NCI-H128 (cell line): ENCODE results near the gene JAK3.

Source experiments
- DNase-seq: peaks from one replicate; lab custom pipeline; 2025; ENCODE audit not compliant: unreplicated experiment; lab: John Stamatoyannopoulos, UW

Gene JAK3

GRCh38 chr19:17841810-17842662 is 5.7 kb downstream of the JAK3 start:
- DNase-seq, result no peak

GRCh38 chr19:17841371-17841809 is 6.4 kb downstream of the JAK3 start:
- DNase-seq, result no peak

- DNase-seq, result no peak
Measured at GRCh38 chr19:17840019-17840418, 7.8 kb downstream of the JAK3 start.

GRCh38 chr19:17837972-17838371 is 9.8 kb downstream of the JAK3 start:
- DNase-seq, result no peak

GRCh38 chr19:17836530-17836929 is 11.3 kb downstream of the JAK3 start:
- DNase-seq, result no peak

- DNase-seq, result no peak
Measured at GRCh38 chr19:17835182-17836006, 12.4 kb downstream of the JAK3 start.

- no peak for DNase-seq
Measured at GRCh38 chr19:17834350-17835181, 13.2 kb downstream of the JAK3 start.

- no peak for DNase-seq
Measured at GRCh38 chr19:17832443-17833208, 15.2 kb downstream of the JAK3 start.

- DNase-seq, result no peak
Measured at GRCh38 chr19:17831419-17831888, 16.3 kb downstream of the JAK3 start.

GRCh38 chr19:17830567-17831418 is 17.0 kb downstream of the JAK3 start:
- DNase-seq, result no peak

- DNase-seq, result no peak
Measured at GRCh38 chr19:17829855-17830566, 17.8 kb downstream of the JAK3 start.

GRCh38 chr19:17826508-17827056 is 21.2 kb downstream of the JAK3 start:
- no peak for DNase-seq

- no peak for DNase-seq
Measured at GRCh38 chr19:17824339-17824738, 23.4 kb downstream of the JAK3 start.

GRCh38 chr19:17821190-17821589 is 26.6 kb downstream of the JAK3 start, which contains the start of gene INSL3:
TSS of gene INSL3 (minus strand) at chr19:17821519. CDS start at chr19:17821506, 13 bp downstream.
- DNase-seq, result no peak

- no peak for DNase-seq
Measured at GRCh38 chr19:17817668-17818363, 30.0 kb downstream of the JAK3 start.

GRCh38 chr19:17812099-17812498 is 35.7 kb downstream of the JAK3 start:
- DNase-seq, result no peak

- no peak for DNase-seq
Measured at GRCh38 chr19:17811681-17812080, 36.1 kb downstream of the JAK3 start.

- no peak for DNase-seq
Measured at GRCh38 chr19:17811103-17811502, 36.7 kb downstream of the JAK3 start.
